ENCODE results near the gene GGA1.

DNA sequence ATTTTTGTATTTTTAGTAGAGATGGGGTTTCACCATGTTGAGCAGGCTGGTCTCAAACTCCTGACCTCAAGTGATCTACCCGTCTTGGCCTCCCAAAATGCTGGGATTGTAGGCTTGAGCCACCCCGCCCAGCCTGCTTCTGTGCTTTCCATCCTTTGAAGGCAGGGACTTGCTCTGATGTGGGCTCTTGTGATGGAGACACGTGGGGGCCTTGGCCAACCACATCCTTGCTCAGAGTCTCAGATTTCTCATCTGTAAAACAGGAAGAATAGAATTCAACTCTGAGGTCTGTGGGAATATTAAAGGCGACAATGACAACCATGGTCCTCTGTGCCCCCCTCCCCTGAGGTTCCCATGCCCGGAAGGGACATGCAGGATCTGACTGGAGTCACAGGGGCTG, 3.8 kb upstream of the GGA1 start:
- TF ChIP-seq, protein P1, sequence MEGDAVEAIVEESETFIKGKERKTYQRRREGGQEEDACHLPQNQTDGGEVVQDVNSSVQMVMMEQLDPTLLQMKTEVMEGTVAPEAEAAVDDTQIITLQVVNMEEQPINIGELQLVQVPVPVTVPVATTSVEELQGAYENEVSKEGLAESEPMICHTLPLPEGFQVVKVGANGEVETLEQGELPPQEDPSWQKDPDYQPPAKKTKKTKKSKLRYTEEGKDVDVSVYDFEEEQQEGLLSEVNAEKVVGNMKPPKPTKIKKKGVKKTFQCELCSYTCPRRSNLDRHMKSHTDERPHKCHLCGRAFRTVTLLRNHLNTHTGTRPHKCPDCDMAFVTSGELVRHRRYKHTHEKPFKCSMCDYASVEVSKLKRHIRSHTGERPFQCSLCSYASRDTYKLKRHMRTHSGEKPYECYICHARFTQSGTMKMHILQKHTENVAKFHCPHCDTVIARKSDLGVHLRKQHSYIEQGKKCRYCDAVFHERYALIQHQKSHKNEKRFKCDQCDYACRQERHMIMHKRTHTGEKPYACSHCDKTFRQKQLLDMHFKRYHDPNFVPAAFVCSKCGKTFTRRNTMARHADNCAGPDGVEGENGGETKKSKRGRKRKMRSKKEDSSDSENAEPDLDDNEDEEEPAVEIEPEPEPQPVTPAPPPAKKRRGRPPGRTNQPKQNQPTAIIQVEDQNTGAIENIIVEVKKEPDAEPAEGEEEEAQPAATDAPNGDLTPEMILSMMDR (IDR thresholded peaks at IDR 0.05; ENCODE audit: borderline replicate concordance, extremely low read depth, low read length, poor library complexity, severe bottlenecking) = no peak
- no peak for TF ChIP-seq EZH2 (IDR thresholded peaks at IDR 0.05; ENCODE audit: borderline replicate concordance, low read depth, low read length, severe bottlenecking)

Data from DND-41 (cell line).